Activated naive CD8-positive, alpha-beta T cell treated with anti-CD3 and anti-CD28 coated beads, Interleukin-2, amount 50 U/mL, for 16 hours (primary cell): ENCODE measurements around the gene ATP12A.

Source experiments
- DNase-seq: peaks from one replicate; pipeline ENCODE4 v3.0.0-alpha.2; 2020; ENCODE audit warnings: low read depth, low spot score

The ATP12A gene

DNA sequence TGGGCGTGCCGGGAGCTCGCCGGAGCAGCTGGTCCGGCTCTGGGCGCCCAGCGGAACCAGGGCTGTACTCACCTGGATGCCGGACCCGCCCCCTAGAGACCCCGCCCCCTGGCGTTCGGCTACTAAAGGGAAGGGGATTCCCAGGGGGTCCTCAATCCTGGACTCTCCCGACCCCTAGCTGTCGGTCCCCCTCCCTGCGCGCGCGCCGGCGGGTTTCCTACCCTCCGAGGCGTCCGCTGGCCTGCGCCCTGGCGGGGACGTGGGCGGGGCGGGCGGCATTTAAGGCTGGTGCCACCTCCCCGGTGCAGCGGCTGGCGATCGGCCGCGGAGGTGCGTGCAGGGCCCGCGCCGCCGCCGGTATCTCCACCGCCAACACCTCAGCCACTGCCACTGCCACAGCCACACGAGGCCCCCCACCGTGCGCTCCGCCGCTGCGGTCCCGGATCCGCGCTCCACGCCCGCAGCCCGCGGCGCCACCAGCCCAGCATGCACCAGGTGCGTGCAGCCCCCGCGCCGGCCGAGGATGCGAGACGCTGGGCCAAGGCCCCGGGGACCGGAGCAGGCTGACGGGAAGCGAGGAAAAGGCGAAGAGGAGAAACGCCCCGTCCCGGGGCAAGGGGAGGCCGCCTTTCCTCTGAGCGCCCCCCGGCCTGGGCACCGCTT is at the start of gene ATP12A:
Gene ATP12A, plus strand, starts transcription at position 151 of the 663 bp plus-strand sequence. Its CDS starts 336 bp downstream, at position 487.
- DNase-seq: no peak

DNA sequence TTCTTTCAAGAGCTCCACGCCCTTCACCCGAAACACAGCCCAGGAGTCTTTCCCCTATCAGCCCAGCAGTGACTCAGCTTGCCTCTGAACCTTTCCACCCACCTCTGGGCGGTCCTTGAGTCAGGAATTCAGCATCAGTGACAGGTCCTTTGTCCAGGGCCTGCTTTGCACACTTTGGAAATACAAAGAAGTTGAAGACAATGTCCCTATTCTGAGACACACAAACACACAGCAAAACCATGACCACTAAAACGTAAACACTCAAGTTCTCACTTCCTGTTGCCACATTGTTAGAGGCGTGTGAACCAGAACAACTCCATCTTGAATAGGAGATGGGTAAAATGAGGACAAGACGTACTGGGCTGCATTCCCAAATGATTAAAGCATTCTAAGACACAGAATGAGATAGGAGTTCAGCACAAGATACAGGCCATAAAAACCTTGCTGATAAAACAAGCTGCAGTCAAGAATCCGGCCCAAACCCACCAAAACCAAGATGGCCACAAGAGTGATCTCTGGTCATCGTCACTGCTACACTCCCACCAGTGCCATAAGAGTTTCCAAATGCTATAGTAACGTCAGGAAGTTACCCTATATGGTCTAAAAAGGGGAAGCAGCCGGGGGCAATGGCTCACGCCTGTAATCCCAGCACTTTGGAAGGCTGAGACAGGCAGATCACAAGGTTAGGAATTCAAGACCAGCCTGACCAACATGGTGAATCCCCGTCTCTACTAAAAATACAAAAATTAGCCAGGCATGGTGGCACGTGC is 49.2 kb upstream of the ATP12A start:
- DNase-seq: no peak

DNA sequence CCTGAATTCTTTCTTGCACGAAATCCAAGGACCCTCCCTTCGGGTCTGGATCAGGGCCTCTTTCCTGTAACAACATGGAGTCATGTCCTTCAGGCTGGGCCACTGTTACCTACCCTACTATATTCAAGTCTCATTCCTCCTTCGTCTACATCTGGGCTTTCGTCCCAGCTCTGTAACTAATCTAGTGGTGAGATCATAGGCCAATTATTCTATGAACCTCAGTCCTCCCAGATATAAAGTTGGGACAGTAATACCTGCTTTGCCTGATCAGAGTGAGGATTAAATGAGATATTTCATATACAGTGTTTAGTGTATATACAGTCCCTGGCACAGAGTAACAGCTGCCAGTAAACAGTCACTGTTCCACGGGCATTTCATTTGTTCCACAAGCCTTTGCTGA is 48.3 kb upstream of the ATP12A start:
- no peak for DNase-seq

- no peak for DNase-seq
Measured at GRCh38 chr13:24632382-24633121, 47.7 kb upstream of the ATP12A start.

- DNase-seq: no peak
Measured at GRCh38 chr13:24636776-24637175, 43.4 kb upstream of the ATP12A start.

- DNase-seq: no peak
Measured at GRCh38 chr13:24638096-24638495, 42.1 kb upstream of the ATP12A start.

DNA sequence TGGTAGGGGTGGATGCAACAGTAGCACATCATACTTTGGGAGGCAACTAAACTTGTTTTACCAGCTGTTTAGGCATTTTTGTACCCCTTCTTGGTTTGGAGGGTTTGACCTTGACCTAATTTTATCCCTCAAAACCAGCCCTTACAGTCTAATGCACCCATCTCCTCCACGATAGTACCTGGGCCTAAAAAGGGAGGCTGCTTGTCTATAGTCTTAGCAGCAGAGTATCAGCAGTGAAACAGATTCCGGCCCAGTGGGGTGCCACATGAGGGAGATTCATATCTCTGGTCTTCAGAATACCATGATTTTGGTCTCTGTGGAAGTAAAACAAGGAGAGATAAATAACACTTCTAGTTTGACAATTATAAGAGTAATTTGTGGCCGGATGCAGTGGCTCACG is 39.5 kb upstream of the ATP12A start:
- no peak for DNase-seq

GRCh38 chr13:24642219-24642618 is 38.0 kb upstream of the ATP12A start:
- no peak for DNase-seq

- DNase-seq: no peak
Measured at GRCh38 chr13:24644036-24644435, 36.2 kb upstream of the ATP12A start.

- DNase-seq: no peak
Measured at GRCh38 chr13:24648271-24648670, 31.9 kb upstream of the ATP12A start.

GRCh38 chr13:24648983-24649687 is 31.1 kb upstream of the ATP12A start:
- DNase-seq: no peak

DNA sequence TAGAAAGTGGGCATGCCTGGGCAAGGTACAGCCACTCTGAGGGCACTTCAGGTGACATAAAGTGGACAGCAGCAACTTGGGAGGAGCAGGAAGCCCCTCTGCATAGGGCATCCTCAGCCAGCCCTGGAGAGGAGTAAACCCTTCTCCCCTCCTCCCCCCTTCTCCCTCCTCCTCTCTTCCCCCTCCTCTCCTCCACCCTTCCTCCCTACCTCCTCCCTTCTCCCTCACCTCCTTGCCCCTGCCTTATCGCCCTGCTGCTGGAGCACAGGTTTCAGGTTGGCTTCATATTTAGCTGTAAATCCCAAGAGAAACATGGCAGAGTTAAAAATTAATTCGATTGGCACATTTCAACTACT is 30.5 kb upstream of the ATP12A start:
- DNase-seq: no peak

DNA sequence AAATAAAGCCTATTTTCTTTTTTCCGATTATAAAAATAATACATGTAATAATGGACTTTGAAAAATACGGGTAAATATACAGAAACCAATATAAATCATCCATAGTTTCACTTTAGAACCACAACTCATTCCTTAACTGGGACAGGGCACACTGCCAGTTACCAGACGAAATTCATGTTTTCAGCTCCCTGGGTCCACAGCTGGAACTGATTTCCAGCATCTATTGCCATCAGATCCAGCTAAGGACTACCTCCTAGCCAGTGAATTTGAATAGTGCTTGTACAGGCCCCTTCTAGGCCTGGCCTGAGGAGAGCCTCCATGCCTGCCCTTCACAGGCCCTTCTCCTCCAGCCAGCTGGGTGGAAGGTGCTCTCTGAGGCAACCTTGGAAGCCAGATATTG is 30.0 kb upstream of the ATP12A start:
- no peak for DNase-seq

GRCh38 chr13:24651718-24652345 is 28.4 kb upstream of the ATP12A start:
- DNase-seq: no peak

DNA sequence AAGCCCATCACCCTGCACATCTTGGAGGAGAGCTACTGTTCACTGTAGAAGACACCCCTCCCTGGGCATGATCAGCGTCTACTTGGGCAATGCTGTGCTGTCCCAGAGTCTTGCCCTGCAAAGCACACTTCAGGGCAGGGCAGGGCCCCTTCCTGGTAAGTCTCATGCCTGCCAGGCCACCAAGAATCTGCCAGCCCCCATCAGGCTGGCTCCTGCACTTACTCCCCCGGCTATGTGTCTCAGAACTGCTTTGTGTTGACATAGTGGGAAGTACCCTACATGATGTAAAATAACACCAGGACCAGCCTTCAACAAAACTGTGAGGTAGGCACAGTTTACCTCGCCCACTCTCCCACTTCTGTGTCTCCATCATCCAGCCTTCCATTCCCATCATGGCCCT is 27.8 kb upstream of the ATP12A start:
- DNase-seq: no peak

DNA sequence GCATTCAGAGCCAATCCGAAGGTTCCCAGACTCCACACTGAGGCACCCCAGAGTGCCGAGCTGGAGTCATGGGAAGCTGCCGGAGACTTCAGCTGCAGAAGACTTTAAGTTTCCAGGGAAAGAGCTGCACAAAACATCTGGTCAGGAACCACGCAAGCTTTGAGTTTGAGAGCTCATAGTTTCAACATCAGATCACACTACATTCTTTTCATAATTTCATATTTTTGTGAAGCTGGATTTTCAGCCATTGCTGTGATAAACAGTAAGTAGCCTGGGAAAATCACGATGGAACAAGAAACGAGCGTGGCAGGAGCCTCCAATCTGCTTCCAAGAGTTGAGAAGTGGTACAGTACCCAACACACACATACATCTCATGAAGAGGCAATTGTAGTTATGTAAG is 25.5 kb upstream of the ATP12A start:
- no peak for DNase-seq

DNA sequence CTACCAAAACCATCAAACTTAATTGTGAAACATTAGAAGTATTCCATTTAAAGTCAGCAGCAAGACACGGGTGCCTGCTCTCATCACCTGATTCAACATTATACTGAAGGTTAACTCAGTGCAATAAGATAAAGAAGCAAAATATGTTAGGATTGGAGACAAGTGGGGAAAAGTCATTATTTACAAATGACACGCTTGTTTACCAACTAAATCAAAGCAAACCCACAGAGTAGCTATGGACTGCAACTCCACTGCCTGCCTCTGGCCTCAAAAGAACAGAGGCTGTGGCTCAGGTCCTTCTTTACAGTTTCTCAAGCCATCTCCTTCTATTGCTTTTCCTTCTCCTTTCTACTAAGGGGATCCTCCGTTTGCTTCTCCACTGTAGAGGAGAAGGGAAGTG is 21.0 kb upstream of the ATP12A start:
- DNase-seq: no peak

GRCh38 chr13:24660023-24660741 is 20.0 kb upstream of the ATP12A start:
- DNase-seq: no peak

- no peak for DNase-seq
Measured at GRCh38 chr13:24661713-24662112, 18.5 kb upstream of the ATP12A start.

- no peak for DNase-seq
Measured at GRCh38 chr13:24662195-24663088, 17.8 kb upstream of the ATP12A start.
